ENCODE data around the gene ATXN3.

The ATXN3 gene

DNA sequence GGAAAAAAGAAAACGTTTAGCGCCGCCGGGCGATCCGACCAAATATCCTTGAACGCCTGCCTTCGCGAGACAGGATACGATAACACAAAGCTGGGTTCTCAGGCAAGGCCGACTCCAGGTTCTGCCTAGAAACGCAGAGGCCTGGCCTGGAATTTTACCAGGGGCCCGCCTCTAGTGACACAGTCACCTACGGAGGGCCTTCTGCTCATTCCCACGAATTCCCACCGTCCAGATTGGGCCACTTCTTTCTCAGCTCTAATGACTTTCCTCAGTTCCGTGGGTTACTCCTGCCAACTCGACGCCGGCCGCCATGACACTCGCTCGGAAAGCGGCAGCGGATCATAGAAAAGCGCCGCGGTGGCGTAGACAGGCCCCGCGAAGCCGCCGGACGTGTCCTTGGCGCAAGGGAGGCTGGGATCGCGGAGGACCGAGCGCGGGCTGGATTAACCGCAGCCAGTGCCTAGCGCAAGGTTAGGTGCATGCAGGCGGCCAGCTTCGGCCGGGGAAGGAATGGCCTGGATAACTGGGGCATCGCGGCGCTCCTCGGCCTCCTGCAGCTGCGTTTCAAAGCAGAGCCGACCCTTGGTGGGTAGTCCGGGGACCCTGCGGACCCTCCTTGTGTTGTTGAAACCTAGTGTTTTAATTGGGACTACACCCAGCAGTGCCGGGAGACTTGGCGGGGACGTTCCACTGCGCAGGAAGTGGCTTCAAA lies 66.5 kb downstream of the ATXN3 start, which contains the start of gene TRIP11:
TSS of gene TRIP11 (minus strand) at position 341 of the 712 bp plus-strand sequence. CDS start 374 bp downstream, outside the sequence.
- Mint-ChIP-seq H3K36me3 (ENCODE audit: low read depth) (peaks cover 9% of the 10 kb centered on the region), H3K4me1 (ENCODE audit: low read depth) (peaks cover 26% of the 10 kb centered on the region), H3K4me3 (peak within 1 kb of the TSS; percentile 95), H3K27ac (peak within 1 kb of the TSS; percentile 98), H3K9me3 (no peaks in the 10 kb centered on the region), H3K27me3 (ENCODE audit: low read depth) (no peaks in the 10 kb centered on the region)

DNA sequence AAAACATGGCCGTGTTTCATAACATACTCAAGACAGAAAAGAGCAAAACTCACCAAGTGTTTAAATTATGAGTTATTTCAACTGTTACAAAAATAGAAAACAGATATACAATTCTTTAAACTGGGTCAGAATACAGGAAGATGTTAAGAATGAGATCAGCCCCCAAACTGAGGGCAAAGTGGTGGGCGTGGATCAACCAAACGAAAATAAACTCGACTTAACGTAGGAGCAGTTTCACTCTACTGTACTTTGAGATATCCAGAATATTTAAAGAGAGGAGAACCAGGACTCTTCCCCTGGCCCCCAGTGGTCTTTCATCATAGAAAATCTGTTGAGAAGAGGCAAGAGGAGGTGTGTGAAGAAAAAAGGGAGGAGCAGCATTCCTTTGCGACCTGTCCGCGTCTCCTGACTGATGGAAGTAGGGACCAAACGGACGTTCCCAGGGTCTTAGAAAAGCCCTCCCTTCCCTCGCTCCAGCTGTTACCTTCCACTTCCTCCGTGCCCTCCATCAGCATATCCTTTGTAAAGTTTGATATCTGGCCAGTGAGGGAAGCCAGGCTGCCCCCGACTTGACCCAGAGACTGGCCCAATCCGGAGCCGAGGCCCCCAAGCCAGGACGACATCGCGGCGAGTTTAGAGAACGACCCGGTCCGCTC lies 67.2 kb downstream of the ATXN3 start:
- Mint-ChIP-seq H3K4me3 (peak overlapping the region; percentile 95), H3K36me3 (ENCODE audit: low read depth) (peaks cover 9% of the 10 kb centered on the region), H3K27ac (peak overlapping the region; percentile 98), H3K4me1 (ENCODE audit: low read depth) (peaks cover 26% of the 10 kb centered on the region), H3K9me3 (no peaks in the 10 kb centered on the region), H3K27me3 (ENCODE audit: low read depth) (no peaks in the 10 kb centered on the region)

DNA sequence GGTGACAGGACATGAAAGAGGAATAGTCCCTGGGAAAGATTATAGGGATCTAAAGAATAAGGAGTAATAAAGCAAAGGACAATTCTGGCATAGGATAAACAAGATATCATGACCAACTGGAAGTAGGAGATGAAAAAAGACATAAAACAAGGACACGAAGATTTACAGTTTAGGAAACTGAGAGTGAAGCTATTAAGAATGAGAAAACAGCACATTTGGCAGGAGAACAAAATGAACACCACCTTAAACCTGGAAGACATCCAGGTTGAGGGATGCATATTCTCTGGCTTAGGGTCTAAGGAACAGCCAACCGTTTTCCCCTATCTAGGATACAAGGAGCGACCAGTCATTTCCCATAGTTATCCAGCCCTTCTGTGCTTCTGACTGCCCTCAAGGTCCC lies 68.4 kb downstream of the ATXN3 start:
- Mint-ChIP-seq H3K36me3 (ENCODE audit: low read depth) (peaks cover 9% of the 10 kb centered on the region), H3K4me1 (ENCODE audit: low read depth) (peaks cover 31% of the 10 kb centered on the region), H3K27me3 (ENCODE audit: low read depth) (no peaks in the 10 kb centered on the region), H3K27ac (peak overlapping the region; percentile 26), H3K9me3 (no peaks in the 10 kb centered on the region), H3K4me3 (peak overlapping the region; percentile 95)

DNA sequence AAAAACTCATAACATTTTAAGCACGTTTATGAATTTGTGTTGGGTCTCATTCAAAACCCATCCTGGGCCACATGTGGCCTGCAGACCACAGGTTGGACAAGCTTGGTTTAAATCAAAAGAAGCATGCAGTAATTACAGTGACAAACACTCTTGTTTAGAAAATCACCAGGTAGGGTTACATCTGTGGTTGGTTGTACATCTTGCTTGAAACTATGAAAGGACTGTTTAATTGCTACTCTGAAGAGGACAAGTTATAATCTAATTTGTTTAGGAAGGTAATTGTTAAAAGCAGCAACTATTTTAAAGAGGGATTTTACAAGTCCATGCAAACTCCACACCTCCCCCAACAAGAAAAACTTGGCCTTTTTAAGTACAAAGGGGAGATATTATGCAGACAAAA lies 70.5 kb downstream of the ATXN3 start:
- H3K36me3 Mint-ChIP-seq (ENCODE audit: low read depth): peaks cover 9% of the 10 kb centered on the region
- H3K4me3 Mint-ChIP-seq: no peak overlapping the region
- H3K27ac Mint-ChIP-seq: no peak overlapping the region
- no peaks in the 10 kb centered on the region for H3K27me3 Mint-ChIP-seq (ENCODE audit: low read depth)
- no peaks in the 10 kb centered on the region for H3K9me3 Mint-ChIP-seq
- peaks cover 30% of the 10 kb centered on the region for H3K4me1 Mint-ChIP-seq (ENCODE audit: low read depth)

DNA sequence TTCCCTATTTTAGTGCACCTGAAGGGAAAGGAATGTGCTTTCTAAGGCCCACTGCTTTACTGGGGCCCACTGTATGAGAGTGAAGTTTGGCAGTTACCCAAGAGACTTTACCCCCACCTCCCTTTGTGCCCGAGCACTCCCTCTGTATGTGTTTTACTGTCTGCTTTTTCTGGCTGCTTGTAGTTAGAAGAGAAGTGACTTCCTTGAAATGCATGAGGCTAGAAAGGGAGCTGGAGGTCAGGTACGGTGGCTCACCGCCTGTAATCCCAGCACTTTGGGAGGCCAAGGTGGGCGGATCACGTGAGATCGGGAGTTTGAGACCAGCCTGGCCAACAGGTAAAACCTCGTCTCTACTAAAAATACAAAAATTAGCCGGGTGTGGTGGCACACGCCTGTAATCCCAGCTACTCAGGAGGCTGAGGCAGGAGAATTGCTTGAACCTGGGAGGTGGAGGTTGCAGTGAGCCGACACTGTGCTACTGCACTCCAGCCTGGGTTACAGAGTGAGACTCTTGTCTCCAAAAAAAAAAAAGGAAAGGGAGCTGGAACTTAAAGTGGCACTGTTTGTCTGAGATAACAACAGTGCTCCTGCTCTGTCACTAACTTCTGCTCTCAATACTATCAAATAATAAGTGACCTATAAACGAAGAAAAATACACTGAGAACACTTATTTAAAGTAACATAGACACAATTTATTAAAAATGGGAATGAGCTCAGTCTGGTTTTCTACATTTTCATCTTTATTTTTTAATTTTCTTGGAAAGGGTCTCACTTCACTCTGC lies 72.3 kb downstream of the ATXN3 start:
- Mint-ChIP-seq H3K4me3 (no peak overlapping the region), H3K27ac (no peak overlapping the region), H3K4me1 (ENCODE audit: low read depth) (peaks cover 27% of the 10 kb centered on the region), H3K36me3 (ENCODE audit: low read depth) (peaks cover 10% of the 10 kb centered on the region), H3K27me3 (ENCODE audit: low read depth) (no peaks in the 10 kb centered on the region), H3K9me3 (no peaks in the 10 kb centered on the region)

DNA sequence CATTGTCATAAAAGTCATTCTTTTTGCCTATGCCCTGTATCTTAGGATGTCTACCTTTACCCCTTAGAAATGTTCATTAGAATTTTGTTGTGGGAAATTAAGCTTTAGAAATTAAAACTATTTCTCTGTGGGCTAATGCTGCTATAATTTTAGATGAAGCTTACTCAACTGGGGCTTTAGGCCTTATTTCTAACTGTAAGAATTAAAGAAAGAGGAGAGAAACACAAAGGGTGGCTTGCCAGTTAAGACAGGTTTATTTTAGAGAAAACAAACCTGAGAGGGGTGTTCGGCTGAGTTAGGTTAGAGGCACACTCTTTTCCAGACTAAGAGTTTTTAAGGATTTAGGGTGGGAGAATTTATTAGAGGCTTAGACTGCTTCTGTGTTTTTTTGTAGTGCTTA lies 72.9 kb downstream of the ATXN3 start:
- Mint-ChIP-seq H3K9me3 (no peaks in the 10 kb centered on the region), H3K4me3 (no peak overlapping the region), H3K36me3 (ENCODE audit: low read depth) (peaks cover 11% of the 10 kb centered on the region), H3K27me3 (ENCODE audit: low read depth) (no peaks in the 10 kb centered on the region), H3K4me1 (ENCODE audit: low read depth) (peaks cover 24% of the 10 kb centered on the region), H3K27ac (no peak overlapping the region)

DNA sequence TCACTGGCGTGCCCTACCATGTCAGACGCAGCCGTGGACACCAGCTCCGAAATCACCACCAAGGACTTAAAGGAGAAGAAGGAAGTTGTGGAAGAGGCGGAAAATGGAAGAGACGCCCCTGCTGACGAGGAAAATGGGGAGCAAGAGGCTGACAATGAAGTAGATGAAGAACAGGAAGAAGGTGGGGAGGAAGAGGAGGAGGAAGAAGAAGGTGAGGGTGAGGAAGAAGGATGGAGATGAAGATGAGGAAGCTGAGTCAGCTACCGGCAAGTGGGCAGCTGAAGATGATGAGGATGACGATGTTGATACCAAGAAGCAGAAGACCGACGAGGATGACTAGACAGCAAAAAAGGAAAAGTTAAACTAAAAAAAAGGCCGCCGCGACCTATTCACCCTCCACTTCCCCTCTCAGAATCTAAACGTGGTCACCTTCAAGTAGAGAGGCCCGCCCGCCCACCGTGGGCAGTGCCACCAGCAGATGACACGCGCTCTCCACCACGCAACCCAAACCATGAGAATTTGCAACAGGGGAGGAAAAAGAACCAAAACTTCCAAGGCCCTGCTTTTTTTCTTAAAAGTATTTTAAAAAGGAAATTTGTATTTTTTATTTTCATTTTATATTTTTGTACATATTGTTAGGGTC lies 79.7 kb downstream of the ATXN3 start:
- Mint-ChIP-seq H3K9me3 (no peaks in the 10 kb centered on the region), H3K27ac (no peak overlapping the region), H3K4me1 (ENCODE audit: low read depth) (peaks cover 8% of the 10 kb centered on the region), H3K36me3 (ENCODE audit: low read depth) (peaks cover 19% of the 10 kb centered on the region), H3K4me3 (no peak overlapping the region), H3K27me3 (ENCODE audit: low read depth) (no peaks in the 10 kb centered on the region)

DNA sequence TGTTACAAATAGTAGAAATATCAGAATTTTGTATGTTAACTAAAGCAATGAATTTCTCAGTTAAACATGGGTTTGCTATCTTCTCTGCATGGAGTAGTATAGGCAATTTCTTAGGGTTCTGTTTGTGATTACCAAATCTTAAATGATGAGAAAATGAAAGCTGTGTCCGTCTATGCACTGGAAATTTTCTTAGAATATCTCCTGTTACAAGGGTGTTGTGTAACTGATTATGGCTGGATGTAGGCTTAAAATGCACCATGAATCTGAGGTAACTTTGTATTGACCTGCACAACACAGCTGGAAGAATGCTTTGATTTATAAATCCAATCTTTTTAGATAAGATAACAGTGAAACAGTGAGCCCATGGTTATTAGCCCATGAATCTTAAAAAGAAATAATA lies 84.3 kb downstream of the ATXN3 start:
- H3K27me3 Mint-ChIP-seq (ENCODE audit: low read depth): no peaks in the 10 kb centered on the region
- no peak overlapping the region for H3K4me3 Mint-ChIP-seq
- peaks cover 8% of the 10 kb centered on the region for H3K4me1 Mint-ChIP-seq (ENCODE audit: low read depth)
- H3K36me3 Mint-ChIP-seq (ENCODE audit: low read depth): peaks cover 19% of the 10 kb centered on the region
- no peaks in the 10 kb centered on the region for H3K9me3 Mint-ChIP-seq
- no peak overlapping the region for H3K27ac Mint-ChIP-seq

DNA sequence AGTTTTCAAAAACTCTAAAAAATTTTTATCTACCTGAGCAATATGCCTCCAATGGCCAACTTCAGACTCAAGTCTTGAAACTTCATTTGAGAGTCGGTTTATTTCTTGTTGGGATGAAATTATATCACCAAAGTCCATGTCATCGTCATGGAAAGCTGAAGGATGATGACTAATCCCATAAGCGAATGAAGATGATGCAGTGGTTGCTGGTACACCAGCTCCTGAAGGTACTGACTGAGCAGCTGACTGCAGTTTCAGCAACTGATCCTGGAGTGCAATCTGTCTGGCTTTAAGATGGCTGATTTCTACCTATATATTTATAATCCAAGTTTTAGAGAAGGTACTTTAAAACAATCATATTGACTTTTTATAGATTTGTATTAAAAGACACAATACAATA lies 84.9 kb downstream of the ATXN3 start:
- peaks cover 4% of the 10 kb centered on the region for H3K4me1 Mint-ChIP-seq (ENCODE audit: low read depth)
- no peak overlapping the region for H3K27ac Mint-ChIP-seq
- no peaks in the 10 kb centered on the region for H3K9me3 Mint-ChIP-seq
- H3K27me3 Mint-ChIP-seq (ENCODE audit: low read depth): no peaks in the 10 kb centered on the region
- H3K4me3 Mint-ChIP-seq: no peak overlapping the region
- H3K36me3 Mint-ChIP-seq (ENCODE audit: low read depth): peaks cover 20% of the 10 kb centered on the region

DNA sequence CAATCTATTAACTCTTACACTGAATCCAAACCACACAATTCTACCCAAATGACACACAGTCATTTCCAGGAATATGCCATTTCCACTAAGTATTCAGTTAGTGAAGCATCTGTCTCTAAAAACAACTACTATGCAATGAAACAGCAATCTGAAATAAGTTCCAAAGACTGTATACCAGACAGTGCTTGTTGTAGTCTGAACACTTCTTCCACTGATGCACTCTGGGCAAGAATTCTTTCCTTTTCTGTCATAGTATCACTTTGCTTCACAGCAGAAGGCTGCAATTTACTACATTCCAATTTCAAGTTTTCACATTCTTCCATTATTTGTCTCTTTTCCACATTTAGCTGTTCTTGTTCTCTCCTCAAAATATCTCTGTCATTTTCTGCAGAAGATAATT lies 92.3 kb downstream of the ATXN3 start:
- Mint-ChIP-seq H3K27ac (no peak overlapping the region), H3K4me1 (ENCODE audit: low read depth) (peaks cover 8% of the 10 kb centered on the region), H3K36me3 (ENCODE audit: low read depth) (peaks cover 26% of the 10 kb centered on the region), H3K27me3 (ENCODE audit: low read depth) (no peaks in the 10 kb centered on the region), H3K4me3 (no peak overlapping the region), H3K9me3 (no peaks in the 10 kb centered on the region)

DNA sequence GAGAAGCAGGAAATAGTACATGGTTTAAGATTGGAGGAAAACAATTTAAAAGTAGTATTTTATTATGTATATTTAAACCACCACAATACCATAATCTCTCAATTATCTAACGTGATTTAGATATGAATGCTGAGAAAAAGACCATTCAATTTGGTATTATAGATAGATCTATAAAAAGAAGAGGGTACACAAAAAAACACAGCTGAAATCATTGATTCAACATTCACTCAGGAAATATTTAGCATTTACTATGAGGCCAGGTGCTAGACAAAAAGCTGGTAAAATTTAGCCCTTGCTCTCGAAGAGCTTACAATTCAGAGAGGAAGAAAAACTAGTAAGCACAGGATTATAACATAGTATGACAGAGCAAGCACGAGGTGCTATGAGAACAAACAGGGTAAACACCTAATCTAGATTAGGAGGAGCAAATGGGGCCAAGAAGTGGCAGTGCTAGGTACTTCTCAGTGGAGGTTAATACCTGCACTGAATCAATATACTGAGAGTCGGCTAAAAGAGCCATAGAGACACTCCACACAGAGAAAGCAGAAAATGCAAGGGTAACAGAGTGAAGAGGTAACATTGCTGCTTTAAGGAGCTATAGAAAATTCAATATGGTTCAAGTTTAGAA lies 94.1 kb downstream of the ATXN3 start:
- H3K27ac Mint-ChIP-seq: no peak overlapping the region
- peaks cover 8% of the 10 kb centered on the region for H3K4me1 Mint-ChIP-seq (ENCODE audit: low read depth)
- peaks cover 35% of the 10 kb centered on the region for H3K36me3 Mint-ChIP-seq (ENCODE audit: low read depth)
- H3K9me3 Mint-ChIP-seq: no peaks in the 10 kb centered on the region
- no peaks in the 10 kb centered on the region for H3K27me3 Mint-ChIP-seq (ENCODE audit: low read depth)
- H3K4me3 Mint-ChIP-seq: no peak overlapping the region

DNA sequence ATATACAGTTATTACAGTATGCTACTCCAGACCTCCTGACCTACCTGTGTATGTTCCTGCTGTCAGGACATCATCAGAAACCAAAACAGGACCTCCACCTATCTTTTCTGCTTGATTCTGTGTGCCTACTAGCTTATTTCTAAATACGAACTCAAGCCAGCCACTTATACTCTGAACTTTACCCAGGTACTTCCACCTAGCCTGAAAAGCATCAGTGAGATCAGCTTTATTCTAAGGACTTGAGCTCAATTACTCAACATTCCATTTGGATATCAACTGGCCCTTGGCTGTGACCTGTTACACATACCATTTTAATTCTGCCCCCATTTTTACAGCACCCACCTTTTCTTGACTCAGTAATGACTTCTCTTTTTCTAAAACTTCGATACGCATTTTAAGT lies 95.7 kb downstream of the ATXN3 start:
- no peaks in the 10 kb centered on the region for H3K27me3 Mint-ChIP-seq (ENCODE audit: low read depth)
- peaks cover 36% of the 10 kb centered on the region for H3K36me3 Mint-ChIP-seq (ENCODE audit: low read depth)
- no peak overlapping the region for H3K27ac Mint-ChIP-seq
- H3K4me1 Mint-ChIP-seq (ENCODE audit: low read depth): peaks cover 9% of the 10 kb centered on the region
- H3K9me3 Mint-ChIP-seq: no peaks in the 10 kb centered on the region
- H3K4me3 Mint-ChIP-seq: no peak overlapping the region

DNA sequence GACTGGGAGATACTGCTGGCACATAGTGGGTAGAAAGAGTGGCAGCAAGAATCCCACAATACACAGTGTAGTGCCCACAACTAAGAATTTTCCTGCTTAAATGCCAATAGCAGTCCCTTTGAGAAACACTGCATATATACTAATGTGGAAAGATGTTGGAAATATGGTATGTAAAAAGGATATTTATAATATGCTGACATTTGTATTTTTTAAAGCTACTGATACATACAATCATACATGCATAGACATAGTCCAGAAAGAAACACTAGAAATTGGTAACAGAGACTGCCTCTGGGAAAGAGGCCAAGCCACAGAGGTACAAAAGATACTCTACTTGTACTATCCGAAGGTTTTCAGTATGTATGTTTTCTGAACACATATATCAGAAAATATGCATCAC lies 96.8 kb downstream of the ATXN3 start:
- H3K36me3 Mint-ChIP-seq (ENCODE audit: low read depth): peaks cover 45% of the 10 kb centered on the region
- H3K4me3 Mint-ChIP-seq: no peak overlapping the region
- H3K4me1 Mint-ChIP-seq (ENCODE audit: low read depth): peaks cover 18% of the 10 kb centered on the region
- no peaks in the 10 kb centered on the region for H3K27me3 Mint-ChIP-seq (ENCODE audit: low read depth)
- H3K9me3 Mint-ChIP-seq: no peaks in the 10 kb centered on the region
- no peak overlapping the region for H3K27ac Mint-ChIP-seq
